Measurements from ENCODE around the gene CAPN5. TPM values are rescaled to one million over a fixed set of nuclear protein-coding genes. Genes with fewer than 3 reads are reported as not detected.

CAPN5 gene
- total RNA-seq, 1 donor from 2014 or later: 7.8 TPM

GRCh38 chr11:77072851-77073327, 6.1 kb downstream of the CAPN5 start:
- no peak overlapping the region for H3K4me3 ChIP-seq (ENCODE audit: low read depth, low read length)
- no peaks in the 10 kb centered on the region for H3K36me3 ChIP-seq (ENCODE audit: control insufficient read depth, insufficient read depth, low read length)
- H3K27me3 ChIP-seq (ENCODE audit: control insufficient read depth, insufficient read depth, low read length): no peaks in the 10 kb centered on the region
- no peak for TF ChIP-seq CTCF (IDR thresholded peaks at IDR 0.05; ENCODE audit: insufficient read depth, low read length, poor library complexity, severe bottlenecking)
- no peak for DNase-seq (ENCODE audit: low read depth)

DNA sequence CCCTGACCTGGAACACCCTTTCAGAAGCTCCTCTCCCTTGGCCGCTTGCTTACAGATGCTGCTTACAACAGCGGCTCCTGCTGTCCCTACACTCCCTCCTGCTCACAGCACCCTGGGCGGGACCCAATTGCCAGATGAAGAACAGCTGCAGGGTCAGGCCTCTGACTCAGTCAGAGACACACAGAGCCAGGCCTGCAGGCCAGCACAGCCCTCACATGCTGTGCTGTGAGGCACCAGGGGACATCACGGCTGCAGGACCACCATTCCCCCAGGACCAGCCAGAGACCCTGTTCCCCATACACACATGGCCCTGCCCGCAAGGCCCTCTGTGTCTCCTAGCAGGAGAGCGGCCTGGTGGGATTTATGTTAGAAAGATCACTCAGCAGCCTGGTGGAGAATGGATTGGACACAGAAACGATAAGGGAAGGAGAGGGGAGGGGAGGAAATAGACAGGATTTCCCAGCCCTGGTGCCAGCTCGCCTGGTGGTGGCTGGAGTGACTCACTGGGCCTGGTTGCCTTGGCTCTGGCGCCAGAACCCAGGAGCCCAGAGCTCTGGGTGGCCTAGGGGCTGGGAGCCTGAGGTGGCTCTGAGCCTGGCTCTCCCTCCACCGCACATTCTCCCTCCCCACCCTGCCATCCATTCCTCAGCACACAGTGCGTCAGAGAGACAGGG, 6.7 kb downstream of the CAPN5 start:
- DNase-seq (ENCODE audit: low read depth): peak; percentile 63
- Histone ChIP-seq H3K27me3 (ENCODE audit: control insufficient read depth, insufficient read depth, low read length) (no peaks in the 10 kb centered on the region), H3K4me3 (ENCODE audit: low read depth, low read length) (no peak overlapping the region), H3K36me3 (ENCODE audit: control insufficient read depth, insufficient read depth, low read length) (no peaks in the 10 kb centered on the region)
- peak; percentile 47 for TF ChIP-seq CTCF (IDR thresholded peaks at IDR 0.05; ENCODE audit: insufficient read depth, low read length, poor library complexity, severe bottlenecking)

- H3K36me3 ChIP-seq (ENCODE audit: control insufficient read depth, insufficient read depth, low read length): no peaks in the 10 kb centered on the region
- TF ChIP-seq CTCF (IDR thresholded peaks at IDR 0.05; ENCODE audit: insufficient read depth, low read length, poor library complexity, severe bottlenecking): no peak
- H3K4me3 ChIP-seq (ENCODE audit: low read depth, low read length): no peak overlapping the region
- H3K27me3 ChIP-seq (ENCODE audit: control insufficient read depth, insufficient read depth, low read length): no peaks in the 10 kb centered on the region
- DNase-seq (ENCODE audit: low read depth): no peak
Observed at GRCh38 chr11:77074205-77074604, 7.4 kb downstream of the CAPN5 start.

DNA sequence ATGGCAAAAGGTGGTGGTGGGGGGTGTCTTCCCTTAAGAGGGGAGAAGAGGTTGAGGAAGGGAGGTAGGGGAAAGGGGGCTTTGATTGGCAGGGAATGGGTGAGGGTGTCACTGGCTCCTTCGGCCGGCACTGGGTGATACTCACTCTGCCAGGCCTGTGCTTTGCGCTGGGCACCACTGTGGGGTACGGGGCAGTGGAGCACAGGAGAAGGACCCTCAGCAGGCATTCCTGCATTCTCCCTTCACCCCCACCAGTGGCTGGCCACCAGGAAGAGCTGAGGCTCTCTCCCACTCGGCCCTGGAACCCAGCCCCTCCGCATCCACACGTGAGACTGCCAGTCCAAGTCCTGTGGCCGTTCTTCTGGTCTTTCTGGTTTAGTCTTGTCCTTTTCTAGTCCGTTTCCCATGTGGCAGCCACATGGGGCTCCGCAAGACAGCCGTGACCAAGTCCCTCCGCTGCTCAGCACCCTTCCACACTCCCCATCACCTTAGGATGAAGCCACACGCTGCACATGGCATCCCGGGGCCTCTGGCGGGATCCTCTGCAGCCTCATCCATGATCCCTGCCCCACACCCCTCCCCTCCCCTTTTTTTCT, 8.0 kb downstream of the CAPN5 start:
- H3K36me3 ChIP-seq (ENCODE audit: control insufficient read depth, insufficient read depth, low read length): no peaks in the 10 kb centered on the region
- no peaks in the 10 kb centered on the region for H3K27me3 ChIP-seq (ENCODE audit: control insufficient read depth, insufficient read depth, low read length)
- H3K4me3 ChIP-seq (ENCODE audit: low read depth, low read length): no peak overlapping the region
- no peak for TF ChIP-seq CTCF (IDR thresholded peaks at IDR 0.05; ENCODE audit: insufficient read depth, low read length, poor library complexity, severe bottlenecking)
- DNase-seq (ENCODE audit: low read depth): no peak

- TF ChIP-seq CTCF (IDR thresholded peaks at IDR 0.05; ENCODE audit: insufficient read depth, low read length, poor library complexity, severe bottlenecking): no peak
- no peak overlapping the region for H3K4me3 ChIP-seq (ENCODE audit: low read depth, low read length)
- DNase-seq (ENCODE audit: low read depth): no peak
- no peaks in the 10 kb centered on the region for H3K36me3 ChIP-seq (ENCODE audit: control insufficient read depth, insufficient read depth, low read length)
- no peaks in the 10 kb centered on the region for H3K27me3 ChIP-seq (ENCODE audit: control insufficient read depth, insufficient read depth, low read length)
Observed at GRCh38 chr11:77075425-77075905, 8.7 kb downstream of the CAPN5 start.
